ENCODE measurements around the gene MRS2.
"Not testable (repeated sequence)": the region's sequence is repeated elsewhere in the genome, so short reads cannot be mapped to it uniquely, and the experiment has no call there.

MRS2 gene

DNA sequence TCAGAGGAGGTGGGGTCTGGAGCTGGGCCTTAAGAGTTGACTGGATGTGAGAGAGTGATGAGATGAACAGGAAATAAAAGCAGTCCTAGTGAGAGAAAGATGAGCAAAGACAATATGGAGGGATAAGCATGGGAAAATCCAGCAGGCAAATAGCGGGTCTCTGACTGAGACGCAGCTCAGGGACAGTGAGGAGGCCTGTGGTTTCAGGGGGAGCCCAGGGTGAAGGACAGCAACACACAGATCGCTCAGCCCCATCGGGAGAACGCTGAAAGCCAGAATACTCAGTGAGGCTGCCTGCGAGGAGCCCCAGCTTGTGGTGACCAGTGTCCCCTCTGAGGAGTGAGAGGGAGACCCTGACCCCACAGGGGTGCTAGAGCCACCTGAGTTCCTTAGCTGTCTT is 28.1 kb upstream of the MRS2 start:
- no peak overlapping the region for H3K27ac ChIP-seq (ENCODE audit: low read depth, low read length)
- no peaks in the 10 kb centered on the region for H3K36me3 ChIP-seq (ENCODE audit: insufficient read depth, low read length)
- peaks cover 32% of the 10 kb centered on the region for H3K27me3 ChIP-seq (ENCODE audit: insufficient read depth, low read length)
- H3K4me3 ChIP-seq (ENCODE audit: low read depth, low read length) = no peak overlapping the region
- H2AFZ ChIP-seq (ENCODE audit: low read length, unreplicated experiment) = no peak overlapping the region
- H3K79me2 ChIP-seq (ENCODE audit: control insufficient read depth, insufficient read depth, low read length, unreplicated experiment) = no peaks in the 10 kb centered on the region
- H3K4me1 ChIP-seq (ENCODE audit: control insufficient read depth, insufficient read depth, low read length, unreplicated experiment) = no peaks in the 10 kb centered on the region

GRCh38 chr6:24376871-24377270 is 25.9 kb upstream of the MRS2 start:
- no peaks in the 10 kb centered on the region for H3K79me2 ChIP-seq (ENCODE audit: control insufficient read depth, insufficient read depth, low read length, unreplicated experiment)
- H3K36me3 ChIP-seq (ENCODE audit: insufficient read depth, low read length) = no peaks in the 10 kb centered on the region
- H3K27ac ChIP-seq (ENCODE audit: low read depth, low read length) = no peak overlapping the region
- no peaks in the 10 kb centered on the region for H3K4me1 ChIP-seq (ENCODE audit: control insufficient read depth, insufficient read depth, low read length, unreplicated experiment)
- peaks cover 37% of the 10 kb centered on the region for H3K27me3 ChIP-seq (ENCODE audit: insufficient read depth, low read length)
- no peak overlapping the region for H3K4me3 ChIP-seq (ENCODE audit: low read depth, low read length)
- no peak overlapping the region for H2AFZ ChIP-seq (ENCODE audit: low read length, unreplicated experiment)

GRCh38 chr6:24378473-24379097 is 24.2 kb upstream of the MRS2 start:
- H3K27ac ChIP-seq (ENCODE audit: low read depth, low read length) = no peak overlapping the region

GRCh38 chr6:24381476-24382219 is 21.1 kb upstream of the MRS2 start:
- H3K27me3 ChIP-seq (ENCODE audit: insufficient read depth, low read length) = peaks cover 26% of the 10 kb centered on the region

More at GRCh38 chr6:24378473-24379097, 24.2 kb upstream of the MRS2 start:
- no peaks in the 10 kb centered on the region for H3K36me3 ChIP-seq (ENCODE audit: insufficient read depth, low read length)
- H2AFZ ChIP-seq (ENCODE audit: low read length, unreplicated experiment) = no peak overlapping the region
- no peak overlapping the region for H3K4me3 ChIP-seq (ENCODE audit: low read depth, low read length)
- H3K79me2 ChIP-seq (ENCODE audit: control insufficient read depth, insufficient read depth, low read length, unreplicated experiment) = no peaks in the 10 kb centered on the region
- peaks cover 37% of the 10 kb centered on the region for H3K27me3 ChIP-seq (ENCODE audit: insufficient read depth, low read length)
- no peaks in the 10 kb centered on the region for H3K4me1 ChIP-seq (ENCODE audit: control insufficient read depth, insufficient read depth, low read length, unreplicated experiment)

DNA sequence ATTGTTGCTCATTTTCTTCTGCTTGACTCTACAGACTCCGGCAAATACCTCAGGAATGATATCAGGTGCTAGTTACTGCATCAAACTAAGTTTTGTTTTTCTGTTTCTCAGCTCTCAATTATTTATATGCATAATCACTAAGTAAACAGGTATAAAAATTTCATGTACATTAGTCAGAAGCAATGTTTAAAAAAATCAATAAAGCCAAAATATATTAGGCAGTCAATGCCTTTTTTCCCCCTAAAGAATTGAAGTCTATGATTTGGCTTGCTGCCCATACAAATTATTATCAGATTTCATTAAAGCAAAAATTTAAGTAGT is 20.6 kb upstream of the MRS2 start:
- H3K79me2 ChIP-seq (ENCODE audit: control insufficient read depth, insufficient read depth, low read length, unreplicated experiment) = no peaks in the 10 kb centered on the region
- no peak overlapping the region for H3K4me3 ChIP-seq (ENCODE audit: low read depth, low read length)
- H3K27me3 ChIP-seq (ENCODE audit: insufficient read depth, low read length) = peaks cover 21% of the 10 kb centered on the region
- no peaks in the 10 kb centered on the region for H3K4me1 ChIP-seq (ENCODE audit: control insufficient read depth, insufficient read depth, low read length, unreplicated experiment)
- H3K27ac ChIP-seq (ENCODE audit: low read depth, low read length) = no peak overlapping the region
- no peaks in the 10 kb centered on the region for H3K36me3 ChIP-seq (ENCODE audit: insufficient read depth, low read length)
- no peak overlapping the region for H2AFZ ChIP-seq (ENCODE audit: low read length, unreplicated experiment)

More at GRCh38 chr6:24381476-24382219, 21.1 kb upstream of the MRS2 start:
- H3K27ac ChIP-seq (ENCODE audit: low read depth, low read length) = no peak overlapping the region
- H3K4me3 ChIP-seq (ENCODE audit: low read depth, low read length) = no peak overlapping the region
- no peaks in the 10 kb centered on the region for H3K79me2 ChIP-seq (ENCODE audit: control insufficient read depth, insufficient read depth, low read length, unreplicated experiment)
- H2AFZ ChIP-seq (ENCODE audit: low read length, unreplicated experiment) = no peak overlapping the region
- H3K4me1 ChIP-seq (ENCODE audit: control insufficient read depth, insufficient read depth, low read length, unreplicated experiment) = no peaks in the 10 kb centered on the region
- no peaks in the 10 kb centered on the region for H3K36me3 ChIP-seq (ENCODE audit: insufficient read depth, low read length)

DNA sequence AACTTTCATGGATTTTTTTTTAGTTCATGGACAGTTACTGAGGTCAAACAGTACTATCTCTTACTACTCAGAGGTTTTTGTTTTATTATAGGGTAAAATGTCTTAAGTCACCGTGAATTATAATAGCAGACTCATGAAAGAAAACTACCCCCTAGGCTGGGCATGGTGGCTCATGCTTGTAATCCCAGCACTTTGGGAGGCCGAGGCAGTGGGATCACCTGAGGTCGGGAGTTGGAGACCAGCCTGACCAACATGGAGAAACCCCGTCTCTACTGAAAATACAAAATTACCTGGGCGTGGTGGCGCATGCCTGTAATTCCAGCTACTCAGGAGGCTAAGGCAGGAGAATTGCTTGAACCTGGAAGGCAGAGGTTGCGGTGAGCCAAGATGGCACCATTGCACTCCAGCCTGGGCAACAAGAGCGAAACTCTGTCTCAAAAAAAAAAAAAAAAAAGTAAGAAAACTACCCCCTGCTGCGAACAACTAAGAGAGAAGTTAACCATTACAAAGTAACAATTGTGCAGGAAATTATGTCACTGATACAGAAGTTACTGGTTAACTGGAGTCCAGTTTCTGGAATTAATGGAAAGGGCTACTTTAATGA is 19.7 kb upstream of the MRS2 start:
- not testable (repeated sequence) for H3K4me3 ChIP-seq (ENCODE audit: low read depth, low read length)

DNA sequence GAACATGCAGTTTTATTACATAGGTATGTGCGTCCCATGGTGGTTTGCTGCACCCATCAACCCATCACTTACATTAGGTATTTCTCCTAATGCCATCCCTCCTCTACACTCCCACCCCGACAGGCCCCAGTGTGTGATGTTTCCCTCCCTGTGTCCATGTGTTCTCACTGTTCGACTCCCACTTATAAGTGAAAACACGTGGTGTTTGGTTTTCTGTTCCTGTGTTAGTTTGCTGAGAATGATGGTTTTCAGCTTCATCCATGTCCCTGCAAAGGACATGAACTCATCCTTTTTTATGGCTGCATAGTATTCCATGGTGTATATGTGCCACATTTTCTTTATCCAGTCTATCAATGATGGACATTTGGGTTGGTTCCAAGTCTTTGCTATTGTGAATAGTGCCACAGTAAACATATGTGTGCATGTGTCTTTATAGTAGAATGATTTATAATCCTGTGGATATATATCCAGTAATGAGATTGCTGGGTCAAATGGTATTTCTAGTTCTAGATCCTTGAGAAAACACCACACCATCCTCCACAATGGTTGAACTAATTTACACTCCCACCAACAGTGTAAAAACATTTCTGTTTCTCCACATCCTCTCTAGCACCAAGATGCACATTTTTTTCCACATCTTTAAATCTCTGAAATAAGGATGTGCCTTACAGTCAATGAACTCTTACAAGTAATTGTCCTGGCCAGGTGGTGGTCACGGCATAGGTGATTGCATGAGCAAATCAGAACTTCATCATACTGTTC is 18.2 kb upstream of the MRS2 start:
- H2AFZ ChIP-seq (ENCODE audit: low read length, unreplicated experiment); H3K79me2 ChIP-seq (ENCODE audit: control insufficient read depth, insufficient read depth, low read length, unreplicated experiment); H3K27ac ChIP-seq (ENCODE audit: low read depth, low read length); H3K4me1 ChIP-seq (ENCODE audit: control insufficient read depth, insufficient read depth, low read length, unreplicated experiment); H3K27me3 ChIP-seq (ENCODE audit: insufficient read depth, low read length); H3K4me3 ChIP-seq (ENCODE audit: low read depth, low read length); H3K36me3 ChIP-seq (ENCODE audit: insufficient read depth, low read length): not testable (repeated sequence)

More for the DNA sequence above, 19.7 kb upstream of the MRS2 start:
- H2AFZ ChIP-seq (ENCODE audit: low read length, unreplicated experiment); H3K27ac ChIP-seq (ENCODE audit: low read depth, low read length); H3K4me1 ChIP-seq (ENCODE audit: control insufficient read depth, insufficient read depth, low read length, unreplicated experiment); H3K79me2 ChIP-seq (ENCODE audit: control insufficient read depth, insufficient read depth, low read length, unreplicated experiment); H3K36me3 ChIP-seq (ENCODE audit: insufficient read depth, low read length): not testable (repeated sequence)
- peaks cover 12% of the 10 kb centered on the region; the same call in 1 of the 2 replicates for H3K27me3 ChIP-seq (ENCODE audit: insufficient read depth, low read length)

DNA sequence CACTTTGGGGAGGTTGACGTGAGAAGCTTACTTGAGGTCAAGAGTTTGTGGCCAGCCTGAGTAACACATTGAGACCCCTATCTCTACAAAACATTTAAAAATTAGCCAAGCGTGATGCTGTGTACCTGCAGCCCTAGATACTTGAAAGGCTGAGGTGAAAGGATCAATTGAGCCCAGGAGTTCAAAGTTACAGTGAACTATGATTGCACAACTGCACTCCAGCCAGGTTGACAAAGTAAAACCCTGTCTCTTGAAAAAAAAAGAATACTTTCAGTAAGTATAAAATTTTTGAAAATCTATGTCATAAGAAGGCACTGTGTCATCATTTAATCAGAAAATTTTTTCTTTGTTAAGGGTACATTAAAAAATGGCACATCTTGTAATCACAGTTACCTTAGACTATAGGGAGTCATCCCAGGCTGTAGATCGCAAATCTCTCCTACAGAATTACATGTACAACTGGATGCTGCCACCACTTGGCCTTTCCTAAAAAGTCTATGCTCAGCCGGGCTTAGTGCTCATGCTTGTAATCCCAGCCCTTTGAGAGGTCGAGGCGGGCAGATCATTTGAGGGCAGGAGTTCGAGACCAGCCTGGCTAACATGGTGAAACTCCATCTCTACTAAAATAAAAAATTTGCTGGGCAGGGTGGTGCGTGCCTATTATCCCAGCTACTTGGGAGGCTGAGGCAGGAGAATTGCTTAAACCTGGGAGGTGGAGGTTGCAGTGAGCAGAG is 17.0 kb upstream of the MRS2 start:
- Histone ChIP-seq H3K79me2 (ENCODE audit: control insufficient read depth, insufficient read depth, low read length, unreplicated experiment) (no peaks in the 10 kb centered on the region), H3K27me3 (ENCODE audit: insufficient read depth, low read length) (0 out of 2 replicates have a peak, but pooled peaks cover 6% of the 10 kb centered on the region), H3K4me3 (ENCODE audit: low read depth, low read length) (no peak overlapping the region), H3K4me1 (ENCODE audit: control insufficient read depth, insufficient read depth, low read length, unreplicated experiment) (no peaks in the 10 kb centered on the region), H3K36me3 (ENCODE audit: insufficient read depth, low read length) (no peaks in the 10 kb centered on the region), H3K27ac (ENCODE audit: low read depth, low read length) (no peak overlapping the region), H2AFZ (ENCODE audit: low read length, unreplicated experiment) (no peak overlapping the region)

DNA sequence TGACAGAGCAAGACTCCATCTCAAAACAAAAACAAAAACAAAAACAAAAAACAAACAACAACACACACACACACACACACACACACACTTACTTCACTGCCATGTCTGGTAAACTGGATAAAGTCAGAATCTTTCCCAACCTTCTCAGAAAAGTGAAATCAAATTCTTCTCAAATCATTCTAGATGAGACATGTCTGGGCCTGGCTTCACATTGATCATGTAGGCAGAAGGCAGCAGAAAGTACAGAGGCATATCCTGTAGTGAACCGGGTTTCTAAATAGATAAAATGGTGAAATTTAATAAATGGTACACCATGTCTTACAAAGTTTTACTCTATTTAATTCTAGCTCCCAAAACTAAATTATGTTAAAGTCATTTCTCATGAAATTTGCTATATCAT is 14.9 kb upstream of the MRS2 start:
- Histone ChIP-seq H3K27ac (ENCODE audit: low read depth, low read length) (no peak overlapping the region), H3K79me2 (ENCODE audit: control insufficient read depth, insufficient read depth, low read length, unreplicated experiment) (no peaks in the 10 kb centered on the region), H3K27me3 (ENCODE audit: insufficient read depth, low read length) (no peaks in the 10 kb centered on the region), H3K36me3 (ENCODE audit: insufficient read depth, low read length) (no peaks in the 10 kb centered on the region), H3K4me1 (ENCODE audit: control insufficient read depth, insufficient read depth, low read length, unreplicated experiment) (no peaks in the 10 kb centered on the region), H3K4me3 (ENCODE audit: low read depth, low read length) (no peak overlapping the region), H2AFZ (ENCODE audit: low read length, unreplicated experiment) (no peak overlapping the region)

DNA sequence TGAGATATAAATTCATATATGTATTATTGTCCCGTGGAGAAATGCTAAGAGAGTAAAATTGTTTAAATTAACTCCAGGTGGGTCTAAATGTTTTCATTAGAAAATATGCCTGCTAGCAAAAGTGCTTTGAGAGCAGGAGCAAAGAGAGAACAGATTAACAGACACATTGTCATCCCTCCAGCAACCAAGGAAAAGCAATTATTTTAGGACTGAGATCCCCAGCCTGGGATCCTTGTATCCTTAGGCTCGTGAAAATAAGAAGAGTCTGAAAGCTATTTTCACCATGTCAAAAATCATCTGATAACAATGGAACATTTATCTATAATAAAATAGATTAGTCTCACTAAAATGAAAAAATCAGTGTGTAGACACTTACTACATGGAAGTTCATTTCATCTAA is 11.5 kb upstream of the MRS2 start:
- Histone ChIP-seq H3K4me3 (ENCODE audit: low read depth, low read length) (no peak overlapping the region), H3K4me1 (ENCODE audit: control insufficient read depth, insufficient read depth, low read length, unreplicated experiment) (peaks cover 9% of the 10 kb centered on the region), H3K79me2 (ENCODE audit: control insufficient read depth, insufficient read depth, low read length, unreplicated experiment) (no peaks in the 10 kb centered on the region), H3K27ac (ENCODE audit: low read depth, low read length) (no peak overlapping the region), H3K36me3 (ENCODE audit: insufficient read depth, low read length) (no peaks in the 10 kb centered on the region), H2AFZ (ENCODE audit: low read length, unreplicated experiment) (no peak overlapping the region), H3K27me3 (ENCODE audit: insufficient read depth, low read length) (no peaks in the 10 kb centered on the region)

Data from ACC112 (cell line).